Heart left ventricle (tissue), 16 donors: ENCODE data around the gene WIPF3. TPM values are rescaled to one million over a fixed set of nuclear protein-coding genes. Genes with fewer than 3 reads are reported as not detected.

Experiments
- ATAC-seq, 4 donors: fragments of 200-7000 bp; cut with Tn5 transposase; one replicate each; pipeline ENCODE4 v1.9.1; 2020 to 2022; ENCODE audit warnings: moderate library complexity in 4 of 4, mild to moderate bottlenecking in 3 of 4, moderate number of reproducible peaks in 1 of 4
- DNase-seq, 5 donors: peaks; one replicate each; pipeline ENCODE4 v3.0.0-alpha.2; 2020
- H3K27ac ChIP-seq, 12 donors: fragments of 200-600 bp; sonication (generic) in 4 of 12; one replicate each; pipeline versions ENCODE4 v1.5.0 to v1.8.0; 2016 to 2022; ENCODE audit warnings: mild to moderate bottlenecking in 2 of 12
- H3K27me3 ChIP-seq, 9 donors: fragments of 200-600 bp; sonication (generic) in 2 of 9; one replicate each; pipeline versions ENCODE4 v1.5.1 to v1.8.0; 2016 to 2022; ENCODE audit warnings: mild to moderate bottlenecking in 3 of 9
- H3K36me3 ChIP-seq, 9 donors: fragments of 200-600 bp; sonication (generic) in 2 of 9; one replicate each; pipeline versions ENCODE4 v1.5.0 to v1.8.0; 2018 to 2022; ENCODE audit warnings: mild to moderate bottlenecking in 2 of 9
- H3K4me1 ChIP-seq, 12 donors: fragments of 200-600 bp; sonication (generic) in 4 of 12; one replicate each; pipeline versions ENCODE4 v1.5.0 to v1.8.0; 2016 to 2022; ENCODE audit warnings: mild to moderate bottlenecking in 3 of 12
- H3K4me3 ChIP-seq, 12 donors: fragments of 200-600 bp; sonication (generic) in 4 of 12; one replicate each; pipeline versions ENCODE4 v1.5.0 to v1.8.0; 2017 to 2022; ENCODE audit warnings: mild to moderate bottlenecking in 9 of 12, moderate library complexity in 4 of 12
- H3K9me3 ChIP-seq, 12 donors: fragments of 200-600 bp; sonication (generic) in 4 of 12; one replicate each; pipeline versions ENCODE4 v1.5.0 to v1.8.0; 2016 to 2022; ENCODE audit warnings: mild to moderate bottlenecking in 1 of 12
- CTCF ChIP-seq, 12 donors: fragments of 200-600 bp; sonication (generic) in 4 of 12; IDR thresholded peaks; one replicate each; pipeline versions ENCODE4 v1.5.0 to v1.8.0; 2018 to 2022; ENCODE audit warnings: antibody characterized with exemption in 12 of 12, mild to moderate bottlenecking in 5 of 12
- POLR2A ChIP-seq, 2 donors: fragments of 450-650 bp; IDR thresholded peaks; one replicate each; pipeline ENCODE4 v1.6.1; 2017; ENCODE audit warnings: antibody characterized with exemption in 2 of 2, mild to moderate bottlenecking in 2 of 2, moderate library complexity in 2 of 2
- WGBS, 4 donors: extraction: QIAGEN DNeasy Blood & Tissue Kit in 2 of 4; methylation state at CpG; one replicate each; pipeline versions ENCODE4 v1.1.5 to v1.1.7; 2013 to 2018; 5-methylcytosine and 5-hydroxymethylcytosine counted together
- intact Hi-C, 10 donors: fragments of 100-400 bp; cut with DNase I; formaldehyde crosslinking; loops; one replicate each; pipeline versions ENCODE4 v1.11.1 to v1.14.2; 2022
- polyA plus RNA-seq, 2 donors: library from polyadenylated mRNA; stranded (reverse); fragments of 200-250 nt; gene quantifications; one replicate each; pipeline ENCODE4 v1.2.3, GENCODE V29; 2013
- total RNA-seq, 9 donors: library from RNA; depleted of rRNA in 2 of 9; stranded (reverse); fragments of >200 nt in 2 of 9; fragmentation: NEBNext Ultra II Directional in 3 of 9; extraction: Animal tissue kit (Norgen Biotek cat#: 25700) in 3 of 9; gene quantifications; one replicate each; pipeline versions ENCODE4 v1.1.0 to v1.2.4, GENCODE V29; 2016 to 2023
- donor health status: ischemic (EF 13 %, LVEDD 7.1; RV severe dilation, severe dysfunction).
- donor health status: healthy with polysubstance abuse.
- donor health status: DM: no; HTN: yes; CAD: no.
- donor health status: DM: no; HTN: no; CAD: no.
- donor health status: ischemic (EF 25% LVEDD 6.9; RV normal size, moderate dysfunction).
- donor health status: ischemic (EF 25% LVEDD 5.7; RV mildly dilated, moderate dysfunction).
- donor health status: healthy.
- donor health status: DM: yes; HTN: yes; CAD: no.
- donor health status: ischemic (EF 35%, LVEDD 5.7; RV mildly dilated, moderate dysfunction).
- donor health status: nonischemic (EF 11% LVEDD 7.7; RV severe dilation, severe dysfunction).
- donor health status: DM: yes; HTN: yes; CAD: no.
- donor health status: PGD.
- donor health status: ischemic (EF 29% LVEDD 5.4; RV normal size, mild dysfunction).
- donor health status: nonischemic (EF 23%, LVEDD 6.1; RV moderate dilation, normal function).

Gene WIPF3
- total and polyA plus RNA-seq, 11 donors: 1.2 to 16.5 (median 6.8) TPM

DNA sequence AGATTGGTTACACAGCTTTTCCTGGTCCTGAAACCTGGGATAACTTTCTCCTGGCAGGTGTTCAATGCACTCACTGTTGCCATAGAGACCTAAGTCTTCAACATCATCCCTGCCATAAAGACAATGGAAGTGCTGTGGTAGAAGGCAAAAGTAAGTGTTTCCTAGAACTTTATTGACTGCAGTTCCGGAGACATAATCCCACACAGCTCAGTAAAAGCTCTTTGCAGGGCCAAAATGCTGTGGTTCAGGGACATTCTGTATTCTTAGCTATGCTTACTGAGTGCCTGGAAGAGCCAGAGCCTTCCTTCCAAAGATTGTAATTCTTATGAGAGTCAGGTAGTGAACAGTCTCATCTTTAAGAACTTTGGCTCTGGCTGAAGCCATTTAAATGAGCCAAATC is 5.3 kb downstream of the WIPF3 start:
- 65 to 78% (median 73%) methylated on average over 1 of the region's 1 CpG for WGBS, 4 donors
- H3K4me1 ChIP-seq: peaks cover 0 to 28% (median 16%) of the 10 kb centered on the region in 12 donors
- peaks cover 0 to 18% (median 0%) of the 10 kb centered on the region in 9 donors for H3K27me3 ChIP-seq
- no peak for DNase-seq
- TF ChIP-seq CTCF (IDR thresholded peaks at IDR 0.05) (no peak), POLR2A (IDR thresholded peaks at IDR 0.05) (no peak)
- no peak overlapping the region for H3K4me3 ChIP-seq
- intact Hi-C loops: no loop called here
- ATAC-seq: peak in 1 of 4 donors; percentile 43
- peak overlapping the region in 1 of 12 donors; percentile 2 for H3K27ac ChIP-seq
- H3K36me3 ChIP-seq: no peaks in the 10 kb centered on the region
- no peaks in the 10 kb centered on the region for H3K9me3 ChIP-seq

GRCh38 chr7:29812185-29812876 is 6.0 kb downstream of the WIPF3 start:
- H3K4me1 ChIP-seq: peaks cover 0 to 23% (median 14%) of the 10 kb centered on the region in 12 donors
- peaks cover 0 to 11% (median 0%) of the 10 kb centered on the region in 9 donors for H3K27me3 ChIP-seq
- TF ChIP-seq CTCF (IDR thresholded peaks at IDR 0.05) (no peak), POLR2A (IDR thresholded peaks at IDR 0.05) (no peak)
- WGBS, 4 donors: 56 to 67% (median 57%) methylated on average over 2 of the region's 2 CpGs
- ATAC-seq (peak in 1 of 4 donors; percentile 17), DNase-seq (no peak)
- H3K9me3 ChIP-seq: no peaks in the 10 kb centered on the region
- no peak overlapping the region for H3K27ac ChIP-seq
- no peak overlapping the region for H3K4me3 ChIP-seq
- no peaks in the 10 kb centered on the region for H3K36me3 ChIP-seq
- intact Hi-C loops: no loop called here

DNA sequence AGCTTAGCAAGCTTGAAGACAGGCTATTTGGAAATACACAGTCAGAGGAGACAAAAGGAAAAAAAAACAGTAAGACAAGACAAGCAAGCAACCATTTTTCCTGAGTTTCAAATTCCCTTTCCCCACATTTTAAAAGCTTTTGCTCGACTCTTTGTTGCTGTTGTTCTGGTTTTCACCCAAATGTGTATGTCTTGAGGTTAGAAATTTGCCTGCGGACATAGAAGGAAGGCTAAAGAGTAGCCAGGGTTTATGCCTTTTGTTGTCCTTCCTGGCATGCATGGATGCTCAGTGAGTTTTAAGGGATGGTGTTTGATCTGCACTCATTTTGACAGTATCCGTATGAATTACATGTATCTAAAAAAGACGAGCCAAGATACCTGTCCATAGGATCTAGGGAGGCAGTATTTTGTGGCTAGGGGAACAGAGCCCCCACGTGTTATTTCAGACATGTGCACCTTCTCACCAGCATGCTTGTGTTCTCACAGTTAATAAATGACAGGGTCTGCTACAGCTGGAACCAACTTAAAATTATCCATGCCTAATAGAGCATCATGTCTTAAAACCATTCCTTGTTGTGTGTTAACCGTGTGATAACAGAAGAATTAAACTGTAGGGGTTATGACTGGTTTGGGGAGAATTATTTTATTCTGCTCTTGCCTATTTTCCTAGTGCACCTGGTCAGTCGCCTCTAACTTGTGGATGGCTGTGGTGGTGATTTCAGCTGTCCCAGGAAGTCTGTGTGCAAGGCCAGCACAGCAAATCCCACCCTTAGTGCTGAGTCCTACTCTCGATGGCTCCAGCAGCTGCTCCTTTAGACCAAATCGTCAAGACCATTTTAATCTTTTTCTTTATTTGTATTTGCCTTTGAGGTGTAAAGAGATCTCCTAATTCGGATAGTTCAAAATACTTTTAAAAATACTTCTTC is 9.1 kb downstream of the WIPF3 start:
- Histone ChIP-seq H3K36me3 (no peaks in the 10 kb centered on the region), H3K27me3 (no peaks in the 10 kb centered on the region), H3K4me1 (peaks cover 0 to 17% (median 11%) of the 10 kb centered on the region in 12 donors), H3K27ac (no peak overlapping the region), H3K4me3 (no peak overlapping the region), H3K9me3 (no peaks in the 10 kb centered on the region)
- DNase-seq (no peak), ATAC-seq (no peak)
- TF ChIP-seq CTCF (IDR thresholded peaks at IDR 0.05) (no peak), POLR2A (IDR thresholded peaks at IDR 0.05) (no peak)
- WGBS, 4 donors: 82 to 88% (median 85%) methylated on average over 10 of the region's 10 CpGs
- intact Hi-C loops: no loop called here

- Histone ChIP-seq H3K4me3 (no peak overlapping the region), H3K36me3 (no peaks in the 10 kb centered on the region), H3K4me1 (no peaks in the 10 kb centered on the region), H3K9me3 (no peaks in the 10 kb centered on the region), H3K27ac (no peak overlapping the region), H3K27me3 (no peaks in the 10 kb centered on the region)
- WGBS, 4 donors: 94 to 98% (median 97%) methylated on average over 6 of the region's 6 CpGs
- ATAC-seq (no peak), DNase-seq (no peak)
- intact Hi-C loops: no loop called here
- no peak for TF ChIP-seq CTCF (IDR thresholded peaks at IDR 0.05)
- no peak for TF ChIP-seq POLR2A (IDR thresholded peaks at IDR 0.05)
Measured at GRCh38 chr7:29818308-29818707, 12.0 kb downstream of the WIPF3 start.
